ENCODE measurements around the gene RNF103. TPM values are rescaled to one million over a fixed set of nuclear protein-coding genes. Genes with fewer than 3 reads are reported as not detected.

RNF103 gene
- total RNA-seq, 1 donor from 2014 or later = 12.1 TPM

DNA sequence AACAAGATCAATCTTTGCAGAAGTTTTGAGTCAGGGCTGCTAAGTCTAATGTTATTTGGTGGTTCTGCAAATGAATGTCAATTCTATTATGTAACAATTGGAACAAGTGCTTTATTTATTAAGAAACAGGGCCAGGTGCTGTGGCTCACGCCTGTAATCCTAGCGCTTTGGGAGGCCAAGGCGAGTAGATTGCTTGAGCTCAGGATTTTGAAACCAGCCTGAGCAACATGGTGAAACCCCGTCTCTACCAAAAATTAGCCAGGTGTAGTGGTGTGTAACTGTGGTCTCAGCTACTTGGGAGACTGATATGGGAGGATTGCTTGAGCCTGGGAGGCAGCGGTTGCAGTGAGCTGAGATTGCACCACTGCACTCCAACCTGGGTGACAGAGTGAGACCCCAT, 13.2 kb upstream of the RNF103 start:
- H3K36me3 Mint-ChIP-seq (ENCODE audit: low read depth) = no peaks in the 10 kb centered on the region
- intact Hi-C loops (cut with micrococcal nuclease) = no loop called here
- H3K4me1 Mint-ChIP-seq = no peaks in the 10 kb centered on the region
- H3K27ac Mint-ChIP-seq = no peak overlapping the region
- no peak overlapping the region for H3K4me3 Mint-ChIP-seq
- H3K9me3 Mint-ChIP-seq = peaks cover 4% of the 10 kb centered on the region
- peaks cover 5% of the 10 kb centered on the region for H3K27me3 Mint-ChIP-seq
- peak; percentile 43 for DNase-seq

DNA sequence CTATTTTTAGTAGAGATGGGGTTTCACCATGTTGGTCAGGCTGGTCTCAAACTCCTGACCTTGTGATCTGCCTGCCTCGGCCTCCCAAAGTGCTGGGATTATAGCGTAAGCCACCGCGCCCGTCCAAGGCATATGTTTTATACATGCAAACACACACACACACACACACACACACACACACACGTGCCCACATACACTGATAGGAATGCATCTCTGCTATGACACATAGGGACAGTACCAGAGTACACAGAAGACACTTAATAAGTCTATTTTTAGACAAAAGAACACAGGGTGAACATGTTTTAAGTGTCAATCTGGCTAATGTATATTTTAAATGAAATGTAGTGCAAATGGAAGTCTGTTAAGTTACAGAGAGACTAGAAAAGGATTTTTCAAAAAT, 10.7 kb upstream of the RNF103 start:
- Mint-ChIP-seq H3K4me1 (no peaks in the 10 kb centered on the region), H3K27me3 (peaks cover 7% of the 10 kb centered on the region), H3K36me3 (ENCODE audit: low read depth) (no peaks in the 10 kb centered on the region), H3K27ac (no peak overlapping the region), H3K4me3 (no peak overlapping the region), H3K9me3 (peaks cover under 1% of the 10 kb centered on the region)
- DNase-seq = peak; percentile 45
- intact Hi-C loops (cut with micrococcal nuclease) = no loop called here

DNA sequence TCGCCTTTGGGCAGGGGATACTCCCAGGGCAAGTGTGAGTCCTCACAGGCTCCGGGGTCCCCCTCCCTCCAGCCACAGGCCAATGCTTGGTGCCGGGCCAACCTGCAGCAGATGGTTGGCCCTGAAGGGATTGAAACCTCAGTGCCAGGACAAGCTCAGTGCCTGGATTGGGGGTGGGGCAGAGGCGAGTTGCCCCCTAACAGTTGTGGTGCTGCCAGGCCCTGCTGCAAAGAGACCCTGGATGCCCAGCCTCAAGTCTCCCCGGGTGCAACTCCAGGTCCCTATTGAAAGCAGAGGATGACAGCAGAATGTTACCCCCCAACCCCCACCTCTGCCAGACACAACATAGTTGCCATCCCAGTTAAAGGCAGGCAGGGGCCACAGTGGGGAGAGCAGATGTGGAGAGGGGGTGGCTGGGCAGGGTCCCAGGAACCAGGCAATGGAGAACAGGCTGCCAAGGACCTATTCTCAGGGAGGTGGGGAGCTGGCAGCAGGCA, 9.5 kb upstream of the RNF103 start:
- DNase-seq = peak; percentile 37
- intact Hi-C loops (cut with micrococcal nuclease) = no loop called here

DNA sequence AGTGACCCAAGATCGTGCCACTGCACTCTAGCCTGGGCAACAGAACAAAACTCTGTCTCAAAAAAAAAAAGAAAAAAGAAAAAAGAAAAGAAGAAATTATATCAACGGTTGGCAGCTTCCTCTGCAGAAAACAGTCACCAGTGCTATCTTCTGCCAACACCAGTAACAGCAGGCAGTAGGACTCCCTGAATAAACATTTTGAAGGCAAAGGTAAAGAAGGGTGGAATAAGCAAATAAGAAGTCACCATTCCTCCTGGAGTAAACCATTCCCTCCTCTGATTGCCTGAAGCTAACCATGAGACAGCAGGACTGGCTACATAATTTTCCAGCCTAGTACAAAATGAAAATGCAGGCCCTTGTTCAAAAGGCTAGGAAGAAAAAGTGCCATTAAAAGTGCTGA, 9.0 kb upstream of the RNF103 start:
- Mint-ChIP-seq H3K36me3 (ENCODE audit: low read depth) (no peaks in the 10 kb centered on the region), H3K4me1 (no peaks in the 10 kb centered on the region), H3K27ac (no peak overlapping the region), H3K4me3 (no peak overlapping the region), H3K27me3 (peaks cover 15% of the 10 kb centered on the region), H3K9me3 (no peaks in the 10 kb centered on the region)
- DNase-seq = peak; percentile 19
- intact Hi-C loops (cut with micrococcal nuclease) = no loop called here

More for the DNA sequence above, 9.5 kb upstream of the RNF103 start:
- peaks cover 13% of the 10 kb centered on the region for H3K27me3 Mint-ChIP-seq
- H3K27ac Mint-ChIP-seq = no peak overlapping the region
- no peaks in the 10 kb centered on the region for H3K36me3 Mint-ChIP-seq (ENCODE audit: low read depth)
- no peaks in the 10 kb centered on the region for H3K9me3 Mint-ChIP-seq
- H3K4me3 Mint-ChIP-seq = no peak overlapping the region
- no peaks in the 10 kb centered on the region for H3K4me1 Mint-ChIP-seq

DNA sequence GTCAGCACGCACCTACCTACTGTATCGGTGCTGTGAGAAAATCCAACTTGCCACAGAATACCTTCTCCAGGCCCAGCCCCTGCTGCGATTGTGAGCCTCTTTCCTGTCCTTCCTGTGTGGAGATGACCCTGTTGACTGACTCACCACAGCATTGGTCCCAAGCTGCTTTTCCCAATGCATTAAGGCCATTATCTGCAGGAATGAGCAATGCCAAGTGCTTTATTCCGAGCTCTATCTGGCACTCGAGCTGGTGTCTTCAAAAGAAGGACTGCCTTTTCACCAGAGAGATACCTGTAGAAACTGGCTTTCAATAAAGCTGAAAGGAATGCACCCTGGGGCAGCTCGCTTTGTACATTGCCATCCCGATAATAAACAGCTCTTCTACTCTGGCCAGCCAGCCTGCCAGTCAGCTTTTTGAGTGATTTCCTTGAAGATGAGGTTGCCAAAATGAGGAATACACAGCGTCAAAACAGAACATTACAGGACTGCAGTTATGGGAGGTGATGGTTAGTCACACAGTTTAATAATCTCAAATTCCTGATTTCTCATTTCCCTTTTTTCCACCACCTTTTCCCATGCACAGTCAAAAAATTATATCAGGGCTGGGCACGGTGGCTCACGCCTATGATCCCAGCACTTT, 8.3 kb upstream of the RNF103 start:
- Mint-ChIP-seq H3K4me3 (no peak overlapping the region), H3K27ac (no peak overlapping the region), H3K4me1 (no peaks in the 10 kb centered on the region), H3K27me3 (peaks cover 17% of the 10 kb centered on the region), H3K36me3 (ENCODE audit: low read depth) (no peaks in the 10 kb centered on the region), H3K9me3 (no peaks in the 10 kb centered on the region)
- peak; percentile 49 for DNase-seq
- intact Hi-C loops (cut with micrococcal nuclease) = no loop called here

DNA sequence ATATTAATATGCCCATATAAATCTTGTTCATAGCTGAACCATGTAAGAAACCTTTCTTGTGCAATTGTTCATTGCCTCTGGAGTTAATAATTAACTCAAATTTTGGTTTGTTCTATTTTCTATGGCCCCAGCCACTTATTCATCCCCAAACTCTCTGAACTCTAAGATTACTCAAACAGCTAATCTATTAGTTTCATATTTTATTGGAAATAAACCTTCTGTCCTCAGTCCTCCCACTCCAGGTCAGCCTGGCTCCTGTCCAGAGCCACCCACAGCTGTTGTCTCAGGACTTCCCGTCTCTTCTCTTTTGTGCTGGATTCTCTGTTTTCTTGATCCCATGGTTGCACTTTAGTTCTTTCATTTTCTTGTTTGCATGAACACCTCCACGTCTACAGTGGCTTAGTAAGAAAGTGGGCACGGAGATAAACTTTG, 4.4 kb upstream of the RNF103 start:
- intact Hi-C loops (cut with micrococcal nuclease) = no loop called here
- no peaks in the 10 kb centered on the region for H3K9me3 Mint-ChIP-seq
- H3K4me3 Mint-ChIP-seq = no peak overlapping the region
- no peak overlapping the region for H3K27ac Mint-ChIP-seq
- H3K27me3 Mint-ChIP-seq = peaks cover 26% of the 10 kb centered on the region
- H3K36me3 Mint-ChIP-seq (ENCODE audit: low read depth) = no peaks in the 10 kb centered on the region
- DNase-seq = peak; percentile 43
- peaks cover 4% of the 10 kb centered on the region for H3K4me1 Mint-ChIP-seq

DNA sequence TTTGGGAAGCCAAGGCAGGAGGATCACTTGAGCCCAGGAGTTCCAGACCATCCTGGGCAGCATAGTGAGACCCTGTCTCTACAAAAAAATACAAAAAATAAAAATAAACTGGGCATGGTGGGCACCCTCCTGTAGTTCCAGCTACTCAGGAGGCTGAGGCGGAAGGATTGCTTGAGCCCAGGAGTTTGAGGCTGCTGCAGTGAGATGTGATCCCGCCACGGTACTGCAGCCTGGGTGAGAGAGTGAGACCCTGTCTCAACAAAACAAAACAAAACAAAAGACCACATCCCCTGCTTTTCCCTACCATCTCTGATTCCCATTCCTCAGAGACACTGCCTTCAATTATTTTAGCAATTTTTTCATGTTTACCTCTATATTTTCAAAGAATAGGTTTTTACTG, 3.9 kb upstream of the RNF103 start:
- peaks cover 26% of the 10 kb centered on the region for H3K27me3 Mint-ChIP-seq
- DNase-seq = peak; percentile 48
- no peaks in the 10 kb centered on the region for H3K9me3 Mint-ChIP-seq
- intact Hi-C loops (cut with micrococcal nuclease) = no loop called here
- H3K36me3 Mint-ChIP-seq (ENCODE audit: low read depth) = no peaks in the 10 kb centered on the region
- no peak overlapping the region for H3K4me3 Mint-ChIP-seq
- H3K27ac Mint-ChIP-seq = no peak overlapping the region
- peaks cover 4% of the 10 kb centered on the region for H3K4me1 Mint-ChIP-seq

DNA sequence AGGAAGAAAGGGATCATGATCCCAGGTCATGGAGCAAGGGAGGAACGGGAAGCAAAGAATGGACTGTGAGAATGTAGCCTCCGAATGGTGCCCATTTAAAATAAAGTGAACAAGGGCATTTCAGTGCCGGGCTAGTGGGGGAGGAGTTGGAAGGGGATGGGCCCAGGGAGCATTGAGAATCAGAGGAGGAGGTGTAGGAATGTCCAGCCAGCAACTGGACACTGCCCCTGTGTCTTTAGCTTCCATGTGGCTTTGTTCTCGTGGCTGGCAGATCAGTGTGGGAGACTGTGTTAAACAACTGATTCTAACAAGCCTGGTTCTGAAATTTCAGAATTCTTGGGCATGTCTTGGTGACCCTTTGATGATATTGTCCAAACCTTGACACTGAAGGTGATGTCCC, 1.4 kb upstream of the RNF103 start:
- intact Hi-C loops (cut with micrococcal nuclease) = no loop called here
- peak overlapping the region; percentile 11 for H3K4me3 Mint-ChIP-seq
- no peaks in the 10 kb centered on the region for H3K9me3 Mint-ChIP-seq

DNA sequence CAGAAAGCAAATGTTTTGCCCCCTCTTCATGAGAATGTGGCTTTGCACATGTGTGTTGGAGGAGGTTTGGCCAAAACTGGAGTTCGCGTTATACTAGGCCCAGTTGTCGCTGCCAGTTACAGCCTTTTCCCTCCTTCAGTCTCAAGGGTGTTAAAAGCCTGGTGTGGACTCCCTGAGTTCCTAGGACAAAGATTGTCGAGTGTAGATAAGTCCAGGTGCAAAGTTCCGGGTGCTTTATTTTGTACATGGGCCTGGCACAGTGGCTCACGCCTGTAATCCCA, 542 bp upstream of the RNF103 start:
- peaks cover 20% of the 10 kb centered on the region for H3K4me1 Mint-ChIP-seq
- H3K36me3 Mint-ChIP-seq (ENCODE audit: low read depth) = peaks cover 9% of the 10 kb centered on the region
- H3K9me3 Mint-ChIP-seq = no peaks in the 10 kb centered on the region
- intact Hi-C loops (cut with micrococcal nuclease) = loop anchor here (5.0 kb wide), 2 partner anchors 42 to 157 kb away; no protein-coding TSS in a partner anchor
- peak overlapping the region; percentile 77 for H3K4me3 Mint-ChIP-seq
- DNase-seq = peak; percentile 67
- H3K27ac Mint-ChIP-seq = peak overlapping the region; percentile 85
- peaks cover 22% of the 10 kb centered on the region for H3K27me3 Mint-ChIP-seq

More for the DNA sequence above, 1.4 kb upstream of the RNF103 start:
- peaks cover 2% of the 10 kb centered on the region for H3K36me3 Mint-ChIP-seq (ENCODE audit: low read depth)
- H3K27me3 Mint-ChIP-seq = peaks cover 24% of the 10 kb centered on the region
- peaks cover 16% of the 10 kb centered on the region for H3K4me1 Mint-ChIP-seq
- no peak overlapping the region for H3K27ac Mint-ChIP-seq
- DNase-seq = peak; percentile 56

DNA sequence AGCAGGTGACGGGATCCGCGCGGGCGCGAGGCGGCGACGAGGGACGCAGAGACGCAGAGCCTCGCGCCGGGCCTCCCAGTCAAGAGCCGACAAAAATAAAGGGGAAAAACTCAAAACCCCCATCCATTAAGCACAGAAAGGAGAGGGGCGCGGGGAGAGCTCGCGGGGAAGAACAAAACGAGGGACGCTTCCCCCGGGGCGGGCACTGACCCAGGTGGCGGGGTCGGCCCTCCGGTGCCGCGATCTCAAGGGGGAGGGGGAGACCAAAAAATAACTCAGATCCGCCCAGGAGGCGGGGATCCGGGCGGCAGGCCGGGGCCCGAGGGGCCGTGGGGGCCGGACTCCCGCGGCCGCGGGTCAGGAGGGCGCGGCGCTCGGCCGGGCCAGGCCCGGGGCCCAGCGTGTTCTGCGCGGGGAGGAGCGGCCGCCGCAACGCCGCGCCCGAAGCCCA, 597 bp downstream of the RNF103 start:
- peak overlapping the region; percentile 93 for H3K4me3 Mint-ChIP-seq
- DNase-seq = peak; percentile 89
- H3K27me3 Mint-ChIP-seq = peaks cover 12% of the 10 kb centered on the region
- H3K36me3 Mint-ChIP-seq (ENCODE audit: low read depth) = peaks cover 19% of the 10 kb centered on the region
- peaks cover 20% of the 10 kb centered on the region for H3K4me1 Mint-ChIP-seq
- H3K27ac Mint-ChIP-seq = peak overlapping the region; percentile 97
- H3K9me3 Mint-ChIP-seq = no peaks in the 10 kb centered on the region
- intact Hi-C loops (cut with micrococcal nuclease) = loop anchor here (1.0 to 5.0 kb wide), 6 partner anchors 41 to 428 kb away; partner anchors contain the start of genes CHMP3 and IMMT

DNA sequence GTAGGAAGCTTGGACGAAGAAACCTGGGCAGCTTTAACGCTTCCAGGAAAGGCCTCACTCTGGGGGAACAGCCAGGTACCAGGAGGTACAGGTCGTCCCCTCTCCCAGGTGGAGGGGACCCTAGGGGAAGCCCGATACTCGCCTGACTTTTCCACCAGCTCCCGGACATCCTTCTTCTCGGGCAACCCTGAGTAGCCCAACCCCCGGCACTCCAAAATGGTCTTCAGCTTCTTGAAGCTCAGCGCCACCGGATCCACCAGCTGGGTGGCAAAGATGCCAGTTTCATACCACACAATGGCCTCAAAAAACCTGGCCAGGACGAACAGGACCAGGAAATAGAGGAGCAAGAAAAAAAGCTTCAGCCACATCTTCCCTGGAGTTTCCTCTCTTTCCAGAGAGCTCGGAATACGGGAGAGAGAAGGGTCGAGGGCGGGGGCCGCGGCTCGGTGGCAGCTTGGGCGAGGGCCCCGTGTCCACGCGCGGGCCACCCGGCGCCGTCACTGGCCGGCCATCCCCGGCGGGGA, 1.1 kb downstream of the RNF103 start:
- peak; percentile 80 for DNase-seq
- Mint-ChIP-seq H3K36me3 (ENCODE audit: low read depth) (peaks cover 19% of the 10 kb centered on the region), H3K4me3 (peak overlapping the region; percentile 93), H3K4me1 (peaks cover 22% of the 10 kb centered on the region), H3K27ac (peak overlapping the region; percentile 97), H3K9me3 (no peaks in the 10 kb centered on the region), H3K27me3 (peaks cover 10% of the 10 kb centered on the region)
- intact Hi-C loops (cut with micrococcal nuclease) = loop anchor here (1.0 to 5.0 kb wide), 6 partner anchors 40 to 428 kb away; partner anchors contain the start of genes CHMP3 and IMMT

DNA sequence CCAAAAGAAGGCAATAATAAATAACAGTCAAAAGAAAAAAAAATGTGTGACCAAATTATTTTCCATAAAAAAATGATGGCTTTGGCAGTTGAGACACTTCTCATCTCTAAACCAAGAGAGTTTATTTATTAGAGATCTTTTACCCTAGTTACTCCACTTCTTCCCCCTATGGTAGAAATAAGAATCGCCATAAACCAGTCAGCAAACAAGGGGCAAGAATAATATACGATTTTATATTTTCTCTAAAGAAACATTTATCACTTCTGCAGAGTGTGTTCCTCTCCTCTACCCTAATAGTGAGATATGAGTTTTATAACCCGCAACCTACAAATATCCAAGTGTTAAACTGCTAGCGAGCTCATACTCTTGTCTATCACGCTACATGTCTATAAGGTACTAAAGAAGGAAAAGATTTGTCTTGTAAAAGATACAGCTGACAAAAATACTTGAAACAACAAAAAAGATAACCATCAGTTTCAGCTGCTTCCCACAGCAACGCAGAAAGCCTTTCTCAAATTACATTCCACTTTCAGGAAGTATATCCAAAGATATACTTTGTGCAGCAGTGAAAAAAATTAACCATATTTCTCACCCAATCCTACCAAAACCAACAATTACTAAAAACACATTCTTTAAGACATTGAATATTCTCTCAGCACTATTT, 2.3 kb downstream of the RNF103 start:
- Mint-ChIP-seq H3K27ac (peak overlapping the region; percentile 7), H3K36me3 (ENCODE audit: low read depth) (peaks cover 27% of the 10 kb centered on the region), H3K4me1 (peaks cover 27% of the 10 kb centered on the region), H3K27me3 (peaks cover 9% of the 10 kb centered on the region), H3K4me3 (peak overlapping the region; percentile 93), H3K9me3 (no peaks in the 10 kb centered on the region)
- peak; percentile 43 for DNase-seq
- intact Hi-C loops (cut with micrococcal nuclease) = loop anchor here (5.0 kb wide), 2 partner anchors 39 to 154 kb away; no protein-coding TSS in a partner anchor

DNA sequence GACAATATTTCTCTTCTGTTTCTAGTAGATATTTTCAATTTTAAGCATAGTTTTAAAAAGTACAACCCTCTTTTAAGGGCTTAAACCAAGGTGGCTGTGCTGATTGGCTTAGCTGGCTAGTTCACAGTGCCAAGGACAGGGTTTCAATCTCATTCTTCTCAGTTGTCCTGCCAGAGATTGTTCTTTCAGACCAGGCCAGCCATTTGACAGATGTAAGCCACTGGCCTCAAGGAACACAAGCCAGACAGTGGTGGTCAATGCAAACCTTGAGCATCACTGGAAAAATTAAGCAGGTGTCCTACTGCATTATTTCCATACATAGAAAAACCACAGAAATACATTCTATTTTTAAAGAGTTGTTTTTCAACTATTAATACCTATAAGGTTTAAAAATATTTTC, 5.9 kb downstream of the RNF103 start:
- intact Hi-C loops (cut with micrococcal nuclease) = no loop called here
- Mint-ChIP-seq H3K27ac (no peak overlapping the region), H3K4me3 (no peak overlapping the region), H3K9me3 (no peaks in the 10 kb centered on the region), H3K36me3 (ENCODE audit: low read depth) (peaks cover 49% of the 10 kb centered on the region), H3K4me1 (peaks cover 27% of the 10 kb centered on the region), H3K27me3 (no peaks in the 10 kb centered on the region)
- DNase-seq = peak; percentile 39

DNA sequence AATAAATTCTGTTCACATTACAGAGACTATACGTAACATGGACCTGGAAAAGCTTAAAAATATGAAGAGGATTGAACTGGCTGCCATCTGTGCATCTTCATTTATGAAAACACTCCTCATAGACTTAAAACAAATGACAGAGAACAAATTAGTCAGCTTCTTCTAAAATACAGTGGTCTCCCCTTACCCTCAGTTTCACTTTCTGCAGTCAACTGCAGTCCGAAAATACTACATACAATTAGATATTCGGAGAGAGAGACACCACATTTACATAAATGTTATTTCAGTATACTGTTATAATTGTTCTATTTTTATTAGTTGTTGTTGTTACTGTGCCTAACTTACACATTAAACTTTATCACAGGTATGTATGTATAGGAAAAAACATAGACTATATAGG, 6.5 kb downstream of the RNF103 start:
- DNase-seq = no peak
- intact Hi-C loops (cut with micrococcal nuclease) = no loop called here
- Mint-ChIP-seq H3K36me3 (ENCODE audit: low read depth) (peaks cover 50% of the 10 kb centered on the region), H3K9me3 (no peaks in the 10 kb centered on the region), H3K27ac (no peak overlapping the region), H3K4me3 (no peak overlapping the region), H3K27me3 (no peaks in the 10 kb centered on the region), H3K4me1 (peaks cover 27% of the 10 kb centered on the region)

Data from activated CD4-positive, alpha-beta T cell treated with anti-CD3 and anti-CD28 coated beads, Interleukin-2, amount 10 ng/mL, durations not matched to agents 24 days and 14 days (primary cell).